GM23248 (cell line): ENCODE results near the gene PMPCA. TPM values are rescaled to one million over a fixed set of nuclear protein-coding genes. Genes with fewer than 3 reads are reported as not detected.

Experiments used
- DNase-seq: peaks from one replicate; pipeline ENCODE4 v3.0.0-alpha.2; 2015
- H2AFZ ChIP-seq: fragments of 200-600 bp; sonication (generic); 2 replicates; pipeline ENCODE4 v1.6.1; 2016; ENCODE audit warnings: antibody characterized with exemption
- H3F3A ChIP-seq: fragments of 200-600 bp; sonication (generic); 2 replicates; pipeline ENCODE4 v1.6.1; 2016; ENCODE audit warnings: mild to moderate bottlenecking, antibody characterized with exemption, mixed run types; ENCODE audit not compliant: insufficient read depth
- H3K27ac ChIP-seq: fragments of 200-600 bp; sonication (generic); 2 replicates; pipeline ENCODE4 v1.5.1; 2016; ENCODE audit warnings: mild to moderate bottlenecking
- H3K27me3 ChIP-seq: fragments of 200-600 bp; sonication (generic); replicated peaks from 2 replicates; pipeline ENCODE4 v1.6.1; 2016; ENCODE audit warnings: mild to moderate bottlenecking; ENCODE audit not compliant: insufficient read depth
- H3K36me3 ChIP-seq: fragments of 200-600 bp; sonication (generic); 2 replicates; pipeline ENCODE4 v1.6.1; 2016; ENCODE audit warnings: low read depth, mild to moderate bottlenecking
- H3K4me1 ChIP-seq: fragments of 200-600 bp; sonication (generic); 2 replicates; pipeline ENCODE4 v1.6.1; 2016; ENCODE audit warnings: mild to moderate bottlenecking; ENCODE audit not compliant: insufficient read depth
- H3K4me2 ChIP-seq: fragments of 200-600 bp; sonication (generic); one replicate; pipeline ENCODE4 v1.6.1; 2016; ENCODE audit warnings: mild to moderate bottlenecking; ENCODE audit not compliant: unreplicated experiment
- H3K4me3 ChIP-seq: fragments of 200-600 bp; sonication (generic); 2 replicates; pipeline ENCODE4 v1.5.1; 2016; ENCODE audit warnings: mild to moderate bottlenecking
- H3K79me2 ChIP-seq: fragments of 200-600 bp; sonication (generic); 2 replicates; pipeline ENCODE4 v1.6.1; 2016; ENCODE audit warnings: mild to moderate bottlenecking; ENCODE audit not compliant: insufficient read depth
- H3K9ac ChIP-seq: fragments of 200-600 bp; sonication (generic); 2 replicates; pipeline ENCODE4 v1.6.1; 2016; ENCODE audit warnings: mild to moderate bottlenecking
- H3K9me2 ChIP-seq: fragments of 200-600 bp; sonication (generic); 2 replicates; pipeline ENCODE4 v1.6.1; 2016; ENCODE audit warnings: mixed run types, mild to moderate bottlenecking, moderate library complexity; ENCODE audit not compliant: insufficient read depth
- H3K9me3 ChIP-seq: fragments of 200-600 bp; sonication (generic); one replicate; pipeline ENCODE4 v1.6.1; 2017; ENCODE audit warnings: low read depth
- H4K20me1 ChIP-seq: fragments of 200-600 bp; sonication (generic); 2 replicates; pipeline ENCODE4 v1.6.0; 2016; ENCODE audit not compliant: insufficient read depth
- EZH2 ChIP-seq: fragments of 200-600 bp; sonication (generic); IDR thresholded peaks from 2 replicates; pipeline ENCODE4 v1.6.1; 2018; ENCODE audit warnings: antibody characterized with exemption, mild to moderate bottlenecking; ENCODE audit not compliant: insufficient read depth, poor library complexity, severe bottlenecking
- EZH2phosphoT487 ChIP-seq: fragments of 200-600 bp; sonication (generic); IDR thresholded peaks from 2 replicates; pipeline ENCODE4 v1.6.1; 2018; ENCODE audit warnings: antibody characterized with exemption, moderate library complexity, mild to moderate bottlenecking, low read depth; ENCODE audit not compliant: insufficient read depth
- WGBS, 2 experiments: methylation state at CpG; one replicate each; pipeline ENCODE4 v1.1.6; 2015 to 2017; ENCODE audit warnings: low lambda C conversion rate in 2 of 2, low coverage in 1 of 2; ENCODE audit errors: missing lambda C conversion rate in 2 of 2; 5-methylcytosine and 5-hydroxymethylcytosine counted together
- in situ Hi-C: fragments of 300-500 bp; cut with MboI; formaldehyde crosslinking; loops from 2 replicates; pipeline ENCODE4 v1.15.0; 2020
- polyA plus RNA-seq: library from polyadenylated mRNA; unstranded; fragments of >200 nt; fragmentation: Nextera tagmentation; extraction: Ambion mirVana; gene quantifications from 2 replicates; pipeline ENCODE4 v1.2.1, GENCODE V29; 2016
- total RNA-seq: library from RNA; depleted of rRNA; stranded (reverse); fragments of >200 nt; shearing (Covaris generic); gene quantifications from 2 replicates; pipeline ENCODE4 v1.2.3, GENCODE V29; 2014

The PMPCA gene
- total and polyA plus RNA-seq, 2 experiments from 2014 or later = 58.7 to 77.4 TPM

DNA sequence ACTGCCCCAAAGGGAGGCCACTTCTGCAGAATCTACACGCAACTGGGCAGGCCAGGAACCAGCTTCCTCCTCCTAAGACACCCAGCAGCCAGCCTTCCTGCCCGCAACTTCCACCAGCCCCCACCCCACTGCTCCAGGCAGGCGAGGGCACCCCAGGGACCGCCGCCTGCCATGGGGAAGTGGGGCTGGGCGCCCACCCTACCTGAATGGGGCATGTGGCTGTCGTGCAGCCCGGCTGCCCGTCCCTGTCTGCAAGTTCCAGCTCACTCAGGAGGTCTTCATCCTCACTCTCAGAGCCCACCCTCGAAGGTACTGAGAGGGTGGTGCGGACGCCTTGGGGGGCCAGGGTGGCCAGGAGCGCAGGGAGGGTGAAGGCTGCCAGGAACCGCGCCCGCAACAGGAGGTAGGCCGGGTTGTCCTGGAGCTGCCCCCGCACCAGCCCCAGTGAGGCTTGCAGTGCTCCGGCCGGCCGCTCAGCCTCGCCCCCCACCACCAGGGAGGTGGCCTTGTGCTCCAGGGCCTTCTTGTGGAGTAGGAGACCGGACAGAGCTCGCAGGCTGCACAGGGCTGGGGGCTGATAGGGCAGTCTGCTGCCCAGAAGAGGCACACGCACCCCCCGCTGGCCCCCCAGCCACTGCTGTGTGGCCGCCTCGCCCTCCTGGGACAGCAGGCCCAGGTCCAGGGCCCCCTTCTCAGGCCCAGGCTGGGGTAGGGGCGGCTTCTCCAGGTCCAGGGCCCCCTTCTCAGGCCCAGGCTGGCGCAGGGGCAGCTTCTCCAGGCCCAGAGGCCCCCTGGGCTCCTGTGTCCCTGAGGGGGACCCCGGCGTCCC, 32.9 kb upstream of the PMPCA start:
- Histone ChIP-seq H3K27me3 (no peaks in the 10 kb centered on the region), H3F3A (no peaks in the 10 kb centered on the region), H3K27ac (no peak overlapping the region), H3K4me2 (no peak overlapping the region), H3K4me3 (no peak overlapping the region), H3K9ac (no peak overlapping the region), H3K4me1 (peaks cover 6% of the 10 kb centered on the region; the same call in 1 of the 2 replicates), H3K9me2 (no peaks in the 10 kb centered on the region), H3K36me3 (no peaks in the 10 kb centered on the region), H2AFZ (no peak overlapping the region), H3K79me2 (no peaks in the 10 kb centered on the region), H4K20me1 (no peaks in the 10 kb centered on the region), H3K9me3 (no peaks in the 10 kb centered on the region)
- no peak for TF ChIP-seq EZH2phosphoT487
- no peak for TF ChIP-seq EZH2
- DNase-seq = no peak
- 90 to 92% methylated on average over 31 to 32 of the region's 32 CpGs for WGBS, 2 experiments
- in situ Hi-C loops = no loop called here

DNA sequence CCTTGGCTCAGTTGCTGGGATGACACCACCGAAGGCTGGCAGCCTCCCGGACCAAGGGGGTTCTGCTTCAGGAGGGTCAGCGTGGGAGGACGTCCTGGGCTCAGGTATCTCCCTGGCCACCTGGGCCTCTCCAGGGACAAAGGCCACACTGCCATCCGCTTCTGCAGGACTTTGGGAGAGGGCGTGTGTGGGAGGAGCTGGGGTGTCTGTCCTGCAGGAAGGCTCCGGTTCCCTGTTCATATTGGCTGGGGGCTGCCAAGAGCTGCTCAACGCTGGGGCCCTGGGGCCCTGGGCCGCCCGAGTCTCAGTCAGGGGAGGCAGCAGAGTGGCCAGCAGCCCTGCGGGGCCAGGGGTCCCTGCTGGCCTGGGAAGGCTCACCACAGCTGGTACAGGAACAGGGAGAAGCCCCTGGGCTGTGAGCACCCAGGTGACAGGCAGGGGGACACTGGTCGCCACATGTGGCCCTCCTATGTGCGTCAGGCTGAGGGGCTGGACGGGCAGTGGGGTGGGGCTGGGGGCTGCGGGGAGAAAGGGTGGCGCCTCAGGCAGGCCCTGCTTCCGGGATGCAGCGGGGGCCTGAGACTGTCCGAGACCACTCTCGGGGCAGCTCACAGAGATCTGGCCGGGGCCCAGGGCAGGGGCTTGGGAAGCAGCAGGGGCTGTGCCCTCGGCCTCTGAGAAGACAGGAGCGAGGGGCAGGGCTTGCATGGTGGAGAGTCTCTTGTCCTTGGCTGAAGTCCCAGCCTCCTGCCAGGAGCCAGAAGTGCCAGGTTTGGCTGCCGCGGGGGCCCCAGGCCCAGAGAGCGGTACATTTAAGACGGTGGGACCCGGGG, 32.1 kb upstream of the PMPCA start:
- Histone ChIP-seq H2AFZ (no peak overlapping the region), H4K20me1 (no peaks in the 10 kb centered on the region), H3K36me3 (no peaks in the 10 kb centered on the region; the same call in 1 of the 2 replicates), H3K27ac (no peak overlapping the region), H3K4me1 (no peaks in the 10 kb centered on the region), H3K9me2 (no peaks in the 10 kb centered on the region), H3K4me2 (no peak overlapping the region), H3K9ac (no peak overlapping the region), H3K4me3 (no peak overlapping the region), H3F3A (no peaks in the 10 kb centered on the region), H3K9me3 (no peaks in the 10 kb centered on the region), H3K27me3 (no peaks in the 10 kb centered on the region), H3K79me2 (no peaks in the 10 kb centered on the region)
- no peak for TF ChIP-seq EZH2
- no peak for TF ChIP-seq EZH2phosphoT487
- in situ Hi-C loops = no loop called here
- DNase-seq = no peak
- WGBS, 2 experiments = 84 to 87% methylated on average over 18 to 27 of the region's 28 CpGs

- no peaks in the 10 kb centered on the region; the same call in 1 of the 2 replicates for H3K36me3 ChIP-seq
- H4K20me1 ChIP-seq = no peaks in the 10 kb centered on the region
- no peak for DNase-seq
- TF ChIP-seq EZH2 = no peak
- TF ChIP-seq EZH2phosphoT487 = no peak
- no peak overlapping the region for H3K27ac ChIP-seq
- H3K4me1 ChIP-seq = no peaks in the 10 kb centered on the region
- H3K9me3 ChIP-seq = no peaks in the 10 kb centered on the region
- H3K27me3 ChIP-seq = no peaks in the 10 kb centered on the region
- WGBS, 2 experiments = 78 to 86% methylated on average over 11 to 12 of the region's 18 CpGs
- H2AFZ ChIP-seq = no peak overlapping the region
- H3K79me2 ChIP-seq = no peaks in the 10 kb centered on the region
- no peak overlapping the region for H3K4me2 ChIP-seq
- no peaks in the 10 kb centered on the region for H3F3A ChIP-seq
- H3K9me2 ChIP-seq = no peaks in the 10 kb centered on the region
- no peak overlapping the region for H3K4me3 ChIP-seq
- H3K9ac ChIP-seq = no peak overlapping the region
- in situ Hi-C loops = no loop called here
Measured at GRCh38 chr9:136379003-136379287, 31.5 kb upstream of the PMPCA start.

DNA sequence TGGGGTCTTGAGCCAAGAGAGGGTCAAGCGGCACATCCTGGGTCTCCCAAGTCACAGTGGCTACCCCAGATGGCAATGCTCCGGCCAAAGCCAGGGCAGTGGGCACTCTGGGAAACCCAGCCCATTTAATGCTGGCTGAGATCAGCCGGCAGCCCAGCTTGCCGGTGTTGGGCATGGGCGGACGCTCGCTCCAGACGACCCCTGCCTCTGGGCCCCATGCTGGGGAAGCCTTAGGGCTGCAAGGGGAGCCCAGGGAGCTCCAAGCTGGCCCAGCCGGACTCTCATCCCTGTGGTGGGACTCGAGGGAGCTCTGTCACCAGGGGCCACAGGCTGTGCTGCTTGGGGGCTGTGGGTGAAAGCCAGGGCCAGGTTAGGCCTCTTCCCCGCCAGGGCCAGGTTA, 31.1 kb upstream of the PMPCA start:
- no peaks in the 10 kb centered on the region for H4K20me1 ChIP-seq
- H3K79me2 ChIP-seq = no peaks in the 10 kb centered on the region
- TF ChIP-seq EZH2 (no peak), EZH2phosphoT487 (no peak)
- no peak overlapping the region for H2AFZ ChIP-seq
- no peaks in the 10 kb centered on the region for H3K27me3 ChIP-seq
- no peaks in the 10 kb centered on the region; the same call in 1 of the 2 replicates for H3K36me3 ChIP-seq
- no peak overlapping the region for H3K9ac ChIP-seq
- H3F3A ChIP-seq = no peaks in the 10 kb centered on the region
- no peak overlapping the region for H3K4me2 ChIP-seq
- DNase-seq = no peak
- no peak overlapping the region for H3K4me3 ChIP-seq
- no peaks in the 10 kb centered on the region for H3K9me3 ChIP-seq
- no peaks in the 10 kb centered on the region for H3K9me2 ChIP-seq
- in situ Hi-C loops = no loop called here
- WGBS, 2 experiments = 96 to 97% methylated on average over 11 of the region's 11 CpGs
- H3K4me1 ChIP-seq = no peaks in the 10 kb centered on the region
- H3K27ac ChIP-seq = no peak overlapping the region
